ENCODE data around the gene IL36RN. TPM values are rescaled to one million over a fixed set of nuclear protein-coding genes. Genes with fewer than 3 reads are reported as not detected.

IL36RN gene
- total and polyA plus RNA-seq, 12 donors, result not detected

DNA sequence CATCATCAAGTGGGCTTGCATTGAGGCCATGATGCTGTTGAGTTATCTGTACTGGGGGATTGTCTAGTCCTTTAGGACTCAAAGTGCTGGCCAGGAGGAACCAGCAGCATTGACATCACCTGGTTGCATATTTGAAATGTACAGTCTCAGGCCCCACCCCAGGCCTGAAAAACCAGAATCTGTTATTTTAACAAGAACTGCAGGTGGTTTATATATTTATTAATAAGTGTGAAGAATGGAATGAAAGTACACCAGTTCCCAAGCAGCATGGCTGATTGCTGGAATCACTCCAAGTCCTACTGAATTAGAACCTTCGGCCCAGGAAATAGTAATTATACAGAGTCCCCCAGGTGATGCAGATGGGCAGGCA, 11.6 kb downstream of the IL36RN start:
- Histone ChIP-seq H3K4me3 (no peak overlapping the region), H3K9me3 (no peaks in the 10 kb centered on the region), H3K27me3 (no peaks in the 10 kb centered on the region), H3K4me1 (peaks cover 0 to 7% (median 0%) of the 10 kb centered on the region in 9 donors), H3K36me3 (no peaks in the 10 kb centered on the region), H3K27ac (no peak overlapping the region)
- DNase-seq (no peak), ATAC-seq (no peak)
- WGBS, 2 donors, result 52 to 73% methylated on average over 1 of the region's 1 CpG
- TF ChIP-seq, protein P1, sequence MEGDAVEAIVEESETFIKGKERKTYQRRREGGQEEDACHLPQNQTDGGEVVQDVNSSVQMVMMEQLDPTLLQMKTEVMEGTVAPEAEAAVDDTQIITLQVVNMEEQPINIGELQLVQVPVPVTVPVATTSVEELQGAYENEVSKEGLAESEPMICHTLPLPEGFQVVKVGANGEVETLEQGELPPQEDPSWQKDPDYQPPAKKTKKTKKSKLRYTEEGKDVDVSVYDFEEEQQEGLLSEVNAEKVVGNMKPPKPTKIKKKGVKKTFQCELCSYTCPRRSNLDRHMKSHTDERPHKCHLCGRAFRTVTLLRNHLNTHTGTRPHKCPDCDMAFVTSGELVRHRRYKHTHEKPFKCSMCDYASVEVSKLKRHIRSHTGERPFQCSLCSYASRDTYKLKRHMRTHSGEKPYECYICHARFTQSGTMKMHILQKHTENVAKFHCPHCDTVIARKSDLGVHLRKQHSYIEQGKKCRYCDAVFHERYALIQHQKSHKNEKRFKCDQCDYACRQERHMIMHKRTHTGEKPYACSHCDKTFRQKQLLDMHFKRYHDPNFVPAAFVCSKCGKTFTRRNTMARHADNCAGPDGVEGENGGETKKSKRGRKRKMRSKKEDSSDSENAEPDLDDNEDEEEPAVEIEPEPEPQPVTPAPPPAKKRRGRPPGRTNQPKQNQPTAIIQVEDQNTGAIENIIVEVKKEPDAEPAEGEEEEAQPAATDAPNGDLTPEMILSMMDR (IDR thresholded peaks at IDR 0.05), result no peak
- intact Hi-C loops (cut with DNase I), result no loop called here

DNA sequence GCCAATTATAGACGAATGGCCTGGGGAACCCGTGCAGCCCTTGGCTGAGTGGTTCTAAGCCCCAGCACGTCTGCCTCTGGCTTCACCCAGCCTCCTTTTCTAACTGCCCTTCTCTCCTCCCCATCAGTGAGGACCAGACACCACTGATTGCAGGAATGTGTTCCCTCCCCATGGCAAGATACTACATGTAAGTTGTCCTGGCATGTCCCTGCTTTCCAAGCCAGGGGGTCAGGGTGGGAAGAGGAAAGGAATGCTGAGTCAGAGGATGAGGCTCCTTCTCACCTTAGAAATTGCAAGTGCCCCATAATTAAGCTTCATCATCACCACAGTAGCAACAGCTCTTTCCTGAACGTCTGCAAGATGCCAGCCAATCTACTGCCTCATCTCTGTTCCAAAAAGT, 13.6 kb downstream of the IL36RN start:
- WGBS, 2 donors, result 42 to 43% methylated on average over 4 of the region's 4 CpGs
- no peaks in the 10 kb centered on the region for H3K9me3 ChIP-seq
- intact Hi-C loops (cut with DNase I), result no loop called here
- no peak for DNase-seq
- peaks cover 0 to 7% (median 0%) of the 10 kb centered on the region in 9 donors for H3K4me1 ChIP-seq
- TF ChIP-seq, protein P1 (IDR thresholded peaks at IDR 0.05), result no peak
- no peak overlapping the region for H3K4me3 ChIP-seq
- no peaks in the 10 kb centered on the region for H3K36me3 ChIP-seq
- no peaks in the 10 kb centered on the region for H3K27me3 ChIP-seq
- ATAC-seq, result peak in 1 of 8 donors; percentile 14
- H3K27ac ChIP-seq, result no peak overlapping the region

DNA sequence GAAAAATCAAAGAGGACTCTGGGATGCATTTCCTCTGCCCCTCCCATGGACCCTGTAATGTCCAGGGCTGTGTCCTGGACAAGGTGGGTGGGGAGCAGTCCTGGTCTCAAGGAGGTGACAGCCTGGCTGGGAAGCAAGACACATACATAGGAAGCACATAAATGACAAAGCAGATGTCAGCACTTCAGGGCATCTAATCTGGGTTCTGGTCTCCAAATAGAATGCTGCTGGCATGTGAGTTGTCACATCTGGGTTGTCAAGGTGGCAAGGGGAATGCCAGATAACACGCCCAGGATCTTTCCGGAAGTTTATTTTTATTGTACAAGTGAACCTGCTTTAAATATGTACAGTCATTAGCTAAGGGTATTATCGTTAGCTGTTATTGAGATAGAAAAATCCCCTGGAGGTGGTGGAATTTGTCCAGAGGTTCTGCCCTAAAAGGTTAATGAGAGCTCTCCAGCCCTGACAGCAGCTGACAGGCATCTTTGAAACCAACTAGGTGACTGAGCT, 14.4 kb downstream of the IL36RN start:
- intact Hi-C loops (cut with DNase I), result no loop called here
- Histone ChIP-seq H3K27me3 (no peaks in the 10 kb centered on the region), H3K36me3 (no peaks in the 10 kb centered on the region), H3K27ac (no peak overlapping the region), H3K4me1 (peaks cover 0 to 7% (median 0%) of the 10 kb centered on the region in 9 donors), H3K9me3 (no peaks in the 10 kb centered on the region), H3K4me3 (no peak overlapping the region)
- ATAC-seq, result peak in 3 of 8 donors; percentile 24 to 80 (median 28)
- TF ChIP-seq, protein P1 (IDR thresholded peaks at IDR 0.05), result no peak
- DNase-seq, result no peak
- WGBS, 2 donors, result 20 to 25% methylated on average over 3 of the region's 3 CpGs

DNA sequence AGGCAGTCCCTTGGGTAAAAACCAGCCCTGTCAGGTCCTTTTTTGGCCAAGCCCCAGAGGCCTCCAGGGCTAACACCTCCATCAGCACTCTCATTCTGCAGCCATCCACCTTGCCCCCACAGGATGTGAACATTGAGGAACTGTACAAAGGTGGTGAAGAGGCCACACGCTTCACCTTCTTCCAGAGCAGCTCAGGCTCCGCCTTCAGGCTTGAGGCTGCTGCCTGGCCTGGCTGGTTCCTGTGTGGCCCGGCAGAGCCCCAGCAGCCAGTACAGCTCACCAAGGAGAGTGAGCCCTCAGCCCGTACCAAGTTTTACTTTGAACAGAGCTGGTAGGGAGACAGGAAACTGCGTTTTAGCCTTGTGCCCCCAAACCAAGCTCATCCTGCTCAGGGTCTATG, 16.0 kb downstream of the IL36RN start:
- Histone ChIP-seq H3K4me1 (peaks cover 0 to 9% (median 0%) of the 10 kb centered on the region in 9 donors), H3K36me3 (no peaks in the 10 kb centered on the region), H3K27ac (no peak overlapping the region), H3K4me3 (no peak overlapping the region), H3K27me3 (no peaks in the 10 kb centered on the region), H3K9me3 (no peaks in the 10 kb centered on the region)
- TF ChIP-seq, protein P1 (IDR thresholded peaks at IDR 0.05), result no peak
- intact Hi-C loops (cut with DNase I), result no loop called here
- WGBS, 2 donors, result 76 to 85% methylated on average over 5 of the region's 5 CpGs
- DNase-seq (no peak), ATAC-seq (no peak)
